Immature natural killer cell (primary cell): ENCODE data around the gene LSG1. TPM values are rescaled to one million over a fixed set of nuclear protein-coding genes. Genes with fewer than 3 reads are reported as not detected.

Experiments used
- DNase-seq, 3 donors: peaks; one replicate each; pipeline ENCODE4 v3.0.0; 2022; ENCODE audit warnings: mixed read lengths in 1 of 3
- H3K27ac Mint-ChIP-seq, 6 donors: one replicate each; pipeline ENCODE4 v1.8.0; 2020; ENCODE audit warnings: mixed read lengths in 6 of 6, mild to moderate bottlenecking in 5 of 6, inconsistent platforms in 4 of 6, moderate library complexity in 3 of 6
- H3K27me3 Mint-ChIP-seq, 3 donors: one replicate each; pipeline ENCODE4 v1.8.0; 2020 to 2021; ENCODE audit warnings: low read depth in 3 of 3, mild to moderate bottlenecking in 3 of 3, mixed read lengths in 3 of 3, moderate library complexity in 3 of 3, inconsistent platforms in 1 of 3
- H3K36me3 Mint-ChIP-seq, 3 donors: one replicate each; pipeline ENCODE4 v1.8.0; 2020; ENCODE audit warnings: mixed read lengths in 3 of 3, inconsistent platforms in 2 of 3, mild to moderate bottlenecking in 2 of 3
- H3K4me1 Mint-ChIP-seq, 2 donors: one replicate each; pipeline ENCODE4 v1.8.0; 2020; ENCODE audit warnings: inconsistent platforms in 2 of 2, mild to moderate bottlenecking in 2 of 2, mixed read lengths in 2 of 2, moderate library complexity in 1 of 2
- H3K4me3 Mint-ChIP-seq, 5 donors: one replicate each; pipeline ENCODE4 v1.8.0; 2020; ENCODE audit warnings: mild to moderate bottlenecking in 5 of 5, mixed read lengths in 5 of 5, inconsistent platforms in 3 of 5, moderate library complexity in 3 of 5
- H3K9me3 Mint-ChIP-seq, 6 donors: one replicate each; pipeline ENCODE4 v1.8.0; 2020; ENCODE audit warnings: mild to moderate bottlenecking in 6 of 6, mixed read lengths in 6 of 6, inconsistent platforms in 4 of 6, moderate library complexity in 3 of 6
- polyA plus RNA-seq, 3 donors: library from polyadenylated mRNA; unstranded; fragments of 300-500 nt; fragmentation: Illumina TruSeq; gene quantifications; one replicate each; pipeline ENCODE4 v1.2.3, GENCODE V29; 2021

The LSG1 gene
- polyA plus RNA-seq, 3 donors from 2014 or later, result 3.3 to 30.7 (median 11.1) TPM

DNA sequence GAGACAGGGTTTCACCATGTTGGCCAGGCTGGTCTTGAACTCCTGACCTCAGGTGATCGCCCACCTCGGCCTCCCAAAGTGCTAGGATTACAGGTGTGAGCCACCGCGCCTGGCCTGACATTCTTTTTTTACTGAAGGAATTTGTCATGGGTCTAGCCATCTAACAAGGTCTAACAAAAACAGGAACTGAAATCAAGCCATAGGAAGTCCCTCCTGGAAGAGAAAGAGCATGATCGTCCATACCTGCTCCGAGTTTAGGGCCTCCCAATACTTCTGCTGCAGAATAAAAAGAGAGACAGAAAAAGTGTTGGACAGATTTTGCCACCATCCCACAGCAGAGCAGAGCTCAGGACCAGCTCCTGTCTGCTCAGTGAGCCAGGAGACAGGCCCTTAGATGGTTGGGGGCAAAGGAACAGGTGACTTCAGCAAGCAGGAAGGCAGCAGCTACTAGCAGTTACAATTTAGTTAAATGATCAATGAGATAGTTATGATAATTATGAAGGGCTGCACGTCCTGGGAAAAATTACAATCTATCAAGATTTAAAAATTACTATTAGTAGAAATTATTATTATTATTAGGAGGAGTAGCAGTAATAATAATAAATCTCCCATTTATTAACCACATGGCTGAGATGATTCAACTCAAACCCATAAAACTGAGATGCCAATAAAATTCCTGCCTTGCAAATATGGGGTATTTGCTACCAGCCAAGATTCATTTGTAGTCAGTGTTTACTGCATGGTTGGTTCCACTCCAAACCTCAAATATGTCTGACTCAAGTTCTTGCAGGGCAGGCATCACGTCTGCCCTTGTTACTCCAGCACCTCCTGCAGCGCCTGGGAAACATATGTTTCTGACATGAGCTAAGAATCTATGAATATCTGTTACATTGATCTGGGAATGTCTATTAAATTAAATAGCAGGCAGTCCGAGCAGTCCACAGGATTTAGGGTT, 78.9 kb downstream of the LSG1 start:
- Mint-ChIP-seq H3K9me3 (no peaks in the 10 kb centered on the region), H3K4me1 (peaks cover 4 to 6% of the 10 kb centered on the region in 2 donors), H3K27me3 (no peaks in the 10 kb centered on the region), H3K4me3 (no peak overlapping the region), H3K27ac (no peak overlapping the region), H3K36me3 (peaks cover 0 to 4% (median 0%) of the 10 kb centered on the region in 3 donors)
- no peak for DNase-seq

Other genes starting within 250 kb of the LSG1 start
- gene ATP13A3, start 185.2 kb downstream of the LSG1 start, polyA plus RNA-seq, result 1 to 10 TPM; 5.2 to 8.5 (median 7.3) TPM
- gene TMEM44, start 38.8 kb downstream of the LSG1 start, polyA plus RNA-seq, result 1 to 10 TPM in 2 of 3 donors, not detected in 1; 1.4 TPM
- gene FAM43A, start 13.7 kb upstream of the LSG1 start, polyA plus RNA-seq, result 10 to 100 TPM; 15.7 to 58.9 (median 28.5) TPM